ENCODE measurements around the gene SERINC5.

- TF ChIP-seq CREB5 (CRISPR knock-in tag; IDR thresholded peaks at IDR 0.05; ENCODE audit: low read depth) (no peak), PATZ1 (CRISPR knock-in tag; IDR thresholded peaks at IDR 0.05; ENCODE audit: borderline replicate concordance) (no peak), RARB (CRISPR knock-in tag; IDR thresholded peaks at IDR 0.05) (no peak), TSHZ2 (CRISPR knock-in tag; IDR thresholded peaks at IDR 0.05) (no peak), GLIS3 (CRISPR knock-in tag; IDR thresholded peaks at IDR 0.05) (no peak), CSRNP3 (CRISPR knock-in tag; IDR thresholded peaks at IDR 0.05) (no peak), ZNF565 (CRISPR knock-in tag; conservative IDR thresholded peaks at IDR 0.05; ENCODE audit: low read depth) (no peak), ZNF70 (CRISPR knock-in tag; IDR thresholded peaks at IDR 0.05) (no peak), BACH2 (CRISPR knock-in tag; IDR thresholded peaks at IDR 0.05; ENCODE audit: borderline replicate concordance) (no peak), ARNTL (CRISPR knock-in tag; IDR thresholded peaks at IDR 0.05; ENCODE audit: borderline replicate concordance, low read depth) (no peak), ESRRG (CRISPR knock-in tag; IDR thresholded peaks at IDR 0.05) (no peak), PPARA (CRISPR knock-in tag; IDR thresholded peaks at IDR 0.05; ENCODE audit: borderline replicate concordance) (no peak), ZC3H10 (CRISPR knock-in tag; IDR thresholded peaks at IDR 0.05) (no peak), ZNF8 (CRISPR knock-in tag; IDR thresholded peaks at IDR 0.05) (no peak)
These were observed 43.6 kb downstream of the SERINC5 start for GRCh38 chr5:80212171-80212667.

Measured in SK-N-SH treated with all-trans-retinoic acid at 6 μM for 48 hours (cell line).